ENCODE results near the gene GABRR3.

The GABRR3 gene

DNA sequence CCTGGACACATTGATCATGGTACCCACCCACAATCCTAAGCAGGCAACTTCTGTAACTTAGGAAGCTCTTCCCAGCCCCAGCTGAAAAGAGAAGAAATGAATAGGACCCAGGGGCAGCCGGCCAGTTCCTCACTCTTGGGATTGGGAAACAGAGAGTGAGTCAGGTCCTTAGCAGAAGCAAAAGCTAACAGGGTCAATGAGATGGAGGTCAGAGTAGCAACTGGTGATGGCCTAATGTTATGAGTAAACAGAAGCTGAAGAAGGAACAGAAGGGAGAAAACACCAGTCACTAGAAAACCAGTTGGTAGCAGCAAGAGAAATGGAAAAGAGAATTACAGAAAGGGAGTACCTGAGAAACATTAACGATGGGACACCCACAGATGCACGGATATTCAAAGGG lies 82.8 kb downstream of the GABRR3 start:
- no peak overlapping the region for H3K4me2 ChIP-seq (ENCODE audit: low read length)
- H3K4me1 ChIP-seq (ENCODE audit: control insufficient read depth, low read length), result no peaks in the 10 kb centered on the region
- H3K4me3 ChIP-seq (ENCODE audit: low read length), result no peak overlapping the region
- H4K20me1 ChIP-seq (ENCODE audit: control insufficient read depth, insufficient read depth, low read depth, low read length), result no peaks in the 10 kb centered on the region
- H3K9me3 ChIP-seq (ENCODE audit: control insufficient read depth, insufficient read depth, low read length), result no peaks in the 10 kb centered on the region
- no peaks in the 10 kb centered on the region for H3K9me2 ChIP-seq (replicated peaks; ENCODE audit: control insufficient read depth, low read length)
- no peaks in the 10 kb centered on the region for H3F3A ChIP-seq (ENCODE audit: control insufficient read depth, insufficient read depth)
- H3K36me3 ChIP-seq (ENCODE audit: control insufficient read depth, low read length), result peaks cover 95% of the 10 kb centered on the region
- H3K79me2 ChIP-seq (ENCODE audit: control insufficient read depth, low read length), result no peaks in the 10 kb centered on the region
- no peaks in the 10 kb centered on the region for H3K27me3 ChIP-seq (ENCODE audit: control insufficient read depth, low read length)
- no peak overlapping the region for H3K27ac ChIP-seq (ENCODE audit: low read depth, low read length)
- TF ChIP-seq, protein P1, sequence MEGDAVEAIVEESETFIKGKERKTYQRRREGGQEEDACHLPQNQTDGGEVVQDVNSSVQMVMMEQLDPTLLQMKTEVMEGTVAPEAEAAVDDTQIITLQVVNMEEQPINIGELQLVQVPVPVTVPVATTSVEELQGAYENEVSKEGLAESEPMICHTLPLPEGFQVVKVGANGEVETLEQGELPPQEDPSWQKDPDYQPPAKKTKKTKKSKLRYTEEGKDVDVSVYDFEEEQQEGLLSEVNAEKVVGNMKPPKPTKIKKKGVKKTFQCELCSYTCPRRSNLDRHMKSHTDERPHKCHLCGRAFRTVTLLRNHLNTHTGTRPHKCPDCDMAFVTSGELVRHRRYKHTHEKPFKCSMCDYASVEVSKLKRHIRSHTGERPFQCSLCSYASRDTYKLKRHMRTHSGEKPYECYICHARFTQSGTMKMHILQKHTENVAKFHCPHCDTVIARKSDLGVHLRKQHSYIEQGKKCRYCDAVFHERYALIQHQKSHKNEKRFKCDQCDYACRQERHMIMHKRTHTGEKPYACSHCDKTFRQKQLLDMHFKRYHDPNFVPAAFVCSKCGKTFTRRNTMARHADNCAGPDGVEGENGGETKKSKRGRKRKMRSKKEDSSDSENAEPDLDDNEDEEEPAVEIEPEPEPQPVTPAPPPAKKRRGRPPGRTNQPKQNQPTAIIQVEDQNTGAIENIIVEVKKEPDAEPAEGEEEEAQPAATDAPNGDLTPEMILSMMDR (IDR thresholded peaks at IDR 0.05; ENCODE audit: low read depth, low read length, poor library complexity, severe bottlenecking), result no peak
- TF ChIP-seq EZH2phosphoT487 (IDR thresholded peaks at IDR 0.05; ENCODE audit: borderline replicate concordance, low read length), result no peak

DNA sequence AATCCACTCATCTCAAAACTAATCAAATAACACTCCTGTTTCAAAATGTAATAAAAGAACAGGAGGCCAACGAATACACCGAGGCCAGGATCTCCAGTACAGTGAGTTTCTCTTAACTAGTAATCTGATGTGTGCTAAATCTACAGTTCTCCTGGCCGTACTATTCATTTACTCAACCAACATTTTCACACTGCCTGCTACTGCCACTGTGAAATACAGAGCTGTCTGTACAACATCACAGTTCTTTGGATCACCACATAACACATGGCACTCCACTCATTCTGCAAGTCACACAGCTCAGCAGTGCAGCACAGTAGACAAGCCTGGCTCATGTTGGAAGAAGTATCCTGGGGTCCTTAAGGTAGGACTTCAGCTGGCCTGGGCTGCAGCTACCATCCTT lies 84.8 kb downstream of the GABRR3 start:
- no peak overlapping the region for H3K4me2 ChIP-seq (ENCODE audit: low read length)
- TF ChIP-seq, protein P1 (IDR thresholded peaks at IDR 0.05; ENCODE audit: low read depth, low read length, poor library complexity, severe bottlenecking), result no peak
- TF ChIP-seq EZH2phosphoT487 (IDR thresholded peaks at IDR 0.05; ENCODE audit: borderline replicate concordance, low read length), result no peak
- H3K79me2 ChIP-seq (ENCODE audit: control insufficient read depth, low read length), result no peaks in the 10 kb centered on the region
- no peaks in the 10 kb centered on the region for H3K9me2 ChIP-seq (replicated peaks; ENCODE audit: control insufficient read depth, low read length)
- no peaks in the 10 kb centered on the region for H3K27me3 ChIP-seq (ENCODE audit: control insufficient read depth, low read length)
- H3K4me3 ChIP-seq (ENCODE audit: low read length), result no peak overlapping the region
- H3K27ac ChIP-seq (ENCODE audit: low read depth, low read length), result no peak overlapping the region
- H4K20me1 ChIP-seq (ENCODE audit: control insufficient read depth, insufficient read depth, low read depth, low read length), result no peaks in the 10 kb centered on the region
- H3F3A ChIP-seq (ENCODE audit: control insufficient read depth, insufficient read depth), result no peaks in the 10 kb centered on the region
- no peaks in the 10 kb centered on the region for H3K9me3 ChIP-seq (ENCODE audit: control insufficient read depth, insufficient read depth, low read length)
- H3K4me1 ChIP-seq (ENCODE audit: control insufficient read depth, low read length), result no peaks in the 10 kb centered on the region
- peaks cover 94% of the 10 kb centered on the region for H3K36me3 ChIP-seq (ENCODE audit: control insufficient read depth, low read length)

DNA sequence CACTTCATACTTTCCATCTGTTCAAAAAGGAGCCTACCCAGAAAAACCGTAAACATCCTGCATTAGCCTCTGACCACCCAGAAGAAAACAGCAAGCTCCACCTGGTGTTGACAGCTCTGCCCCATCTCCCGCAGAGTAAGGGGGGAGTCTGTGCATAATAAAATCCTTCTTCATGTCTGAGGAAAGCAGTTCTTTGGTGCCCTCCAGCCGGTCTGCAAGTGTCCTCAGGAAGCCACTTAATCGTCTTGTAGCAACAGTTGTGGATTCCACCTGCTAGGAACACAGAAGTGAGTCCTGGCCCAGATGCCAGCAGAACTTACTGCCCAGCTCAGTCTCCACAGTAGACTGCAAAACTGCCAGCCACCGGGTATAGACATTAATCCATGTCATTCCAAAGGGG lies 85.4 kb downstream of the GABRR3 start:
- no peak overlapping the region for H3K4me3 ChIP-seq (ENCODE audit: low read length)
- H4K20me1 ChIP-seq (ENCODE audit: control insufficient read depth, insufficient read depth, low read depth, low read length), result no peaks in the 10 kb centered on the region
- no peaks in the 10 kb centered on the region for H3K27me3 ChIP-seq (ENCODE audit: control insufficient read depth, low read length)
- TF ChIP-seq, protein P1 (IDR thresholded peaks at IDR 0.05; ENCODE audit: low read depth, low read length, poor library complexity, severe bottlenecking), result no peak
- TF ChIP-seq EZH2phosphoT487 (IDR thresholded peaks at IDR 0.05; ENCODE audit: borderline replicate concordance, low read length), result no peak
- no peaks in the 10 kb centered on the region for H3K4me1 ChIP-seq (ENCODE audit: control insufficient read depth, low read length)
- H3K79me2 ChIP-seq (ENCODE audit: control insufficient read depth, low read length), result no peaks in the 10 kb centered on the region
- H3F3A ChIP-seq (ENCODE audit: control insufficient read depth, insufficient read depth), result no peaks in the 10 kb centered on the region
- peaks cover 94% of the 10 kb centered on the region for H3K36me3 ChIP-seq (ENCODE audit: control insufficient read depth, low read length)
- H3K9me3 ChIP-seq (ENCODE audit: control insufficient read depth, insufficient read depth, low read length), result no peaks in the 10 kb centered on the region
- no peak overlapping the region for H3K4me2 ChIP-seq (ENCODE audit: low read length)
- no peak overlapping the region for H3K27ac ChIP-seq (ENCODE audit: low read depth, low read length)
- H3K9me2 ChIP-seq (replicated peaks; ENCODE audit: control insufficient read depth, low read length), result no peaks in the 10 kb centered on the region

DNA sequence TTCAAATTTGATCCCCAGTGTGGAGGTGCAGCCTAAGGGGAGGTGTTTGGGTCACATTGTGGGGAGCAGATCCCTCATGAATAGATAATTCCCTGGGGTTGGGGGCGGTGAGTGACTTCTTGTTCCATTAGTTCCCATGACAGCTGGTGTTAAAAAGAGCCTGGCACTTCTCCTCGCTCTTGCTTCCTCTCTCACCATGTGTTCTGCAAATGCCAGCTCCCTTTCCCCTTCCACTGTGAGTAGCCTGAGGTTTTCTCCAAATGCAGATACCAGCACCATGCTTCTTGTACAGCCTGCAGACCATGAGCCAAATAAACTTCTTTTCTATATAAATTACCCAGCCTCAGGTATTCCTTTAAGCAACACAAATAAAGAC lies 86.0 kb downstream of the GABRR3 start:
- TF ChIP-seq, protein P1 (IDR thresholded peaks at IDR 0.05; ENCODE audit: low read depth, low read length, poor library complexity, severe bottlenecking), result no peak
- no peak for TF ChIP-seq EZH2phosphoT487 (IDR thresholded peaks at IDR 0.05; ENCODE audit: borderline replicate concordance, low read length)
- no peak overlapping the region for H3K27ac ChIP-seq (ENCODE audit: low read depth, low read length)
- H3K9me2 ChIP-seq (replicated peaks; ENCODE audit: control insufficient read depth, low read length), result no peaks in the 10 kb centered on the region
- peaks cover 90% of the 10 kb centered on the region for H3K36me3 ChIP-seq (ENCODE audit: control insufficient read depth, low read length)
- no peak overlapping the region for H3K4me2 ChIP-seq (ENCODE audit: low read length)
- H3K79me2 ChIP-seq (ENCODE audit: control insufficient read depth, low read length), result no peaks in the 10 kb centered on the region
- H3K27me3 ChIP-seq (ENCODE audit: control insufficient read depth, low read length), result no peaks in the 10 kb centered on the region
- no peaks in the 10 kb centered on the region for H3K4me1 ChIP-seq (ENCODE audit: control insufficient read depth, low read length)
- H3K9me3 ChIP-seq (ENCODE audit: control insufficient read depth, insufficient read depth, low read length), result no peaks in the 10 kb centered on the region
- H4K20me1 ChIP-seq (ENCODE audit: control insufficient read depth, insufficient read depth, low read depth, low read length), result no peaks in the 10 kb centered on the region
- no peaks in the 10 kb centered on the region for H3F3A ChIP-seq (ENCODE audit: control insufficient read depth, insufficient read depth)
- H3K4me3 ChIP-seq (ENCODE audit: low read length), result no peak overlapping the region
